ENCODE data around the gene ANO1.

The ANO1 gene

DNA sequence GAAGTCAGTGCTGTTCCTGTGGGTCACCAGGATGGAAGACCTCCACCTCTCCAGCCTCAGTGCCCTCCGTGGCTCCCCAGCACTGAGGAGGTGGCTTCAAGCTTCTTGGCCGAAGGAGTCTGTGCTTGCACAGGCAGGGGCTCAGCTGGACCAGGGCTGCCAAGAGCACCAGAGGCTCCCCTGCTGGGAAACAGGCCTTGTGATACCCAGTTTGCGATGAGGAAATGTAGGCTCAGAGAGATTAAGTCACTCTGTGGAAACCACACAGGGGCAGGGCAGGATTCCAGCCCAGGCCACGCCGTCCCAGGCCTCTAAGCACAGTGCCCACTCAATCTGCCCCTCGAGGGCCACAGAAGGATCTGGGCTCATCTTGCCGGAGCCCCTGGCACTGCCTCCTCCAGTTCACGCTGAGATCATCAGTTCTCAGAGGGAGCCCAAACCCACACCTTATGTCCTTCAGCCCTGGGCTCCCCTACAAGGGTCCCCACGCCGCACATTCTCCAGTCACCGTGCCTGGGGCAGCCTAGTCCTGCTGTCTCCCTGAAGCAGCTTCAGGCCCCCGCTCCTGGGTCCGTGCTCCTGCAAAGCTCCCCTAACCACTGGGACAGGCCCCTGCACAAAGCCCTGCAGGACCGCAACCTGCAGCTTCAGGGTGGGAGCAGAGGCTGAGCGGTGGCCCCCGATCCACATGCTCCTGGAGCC is 21.6 kb downstream of the ANO1 start:
- no peaks in the 10 kb centered on the region for H3K4me1 ChIP-seq (ENCODE audit: insufficient read depth, low read length)
- no peaks in the 10 kb centered on the region for H3K9me3 ChIP-seq (ENCODE audit: low read length)
- H3K36me3 ChIP-seq (ENCODE audit: insufficient read depth, low read length) = no peaks in the 10 kb centered on the region
- H2AFZ ChIP-seq (ENCODE audit: low read depth, low read length) = no peak overlapping the region
- H3K27me3 ChIP-seq (ENCODE audit: insufficient read depth, low read length) = peaks cover 5% of the 10 kb centered on the region
- no peak overlapping the region for H3K4me3 ChIP-seq (ENCODE audit: low read length)

DNA sequence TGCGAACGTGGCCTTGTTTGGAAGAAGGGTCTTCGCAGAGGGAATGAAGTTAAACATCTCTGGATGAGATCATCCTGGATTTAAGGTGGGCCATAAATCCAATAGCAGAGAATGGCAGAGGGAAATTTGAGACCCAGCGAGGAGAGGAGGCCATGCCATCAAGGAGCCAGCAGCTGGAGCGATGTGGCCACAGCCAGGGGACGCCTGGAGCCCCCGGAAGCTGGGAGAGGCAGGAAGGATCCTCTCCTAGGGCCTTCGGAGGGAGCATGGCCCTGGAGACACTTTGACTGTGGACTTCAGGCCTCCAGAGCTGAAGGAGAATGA is 22.1 kb downstream of the ANO1 start:
- Histone ChIP-seq H3K4me1 (ENCODE audit: insufficient read depth, low read length) (no peaks in the 10 kb centered on the region), H3K9me3 (ENCODE audit: low read length) (no peaks in the 10 kb centered on the region), H3K4me3 (ENCODE audit: low read length) (no peak overlapping the region), H3K27me3 (ENCODE audit: insufficient read depth, low read length) (peaks cover 5% of the 10 kb centered on the region), H2AFZ (ENCODE audit: low read depth, low read length) (no peak overlapping the region), H3K36me3 (ENCODE audit: insufficient read depth, low read length) (no peaks in the 10 kb centered on the region)

DNA sequence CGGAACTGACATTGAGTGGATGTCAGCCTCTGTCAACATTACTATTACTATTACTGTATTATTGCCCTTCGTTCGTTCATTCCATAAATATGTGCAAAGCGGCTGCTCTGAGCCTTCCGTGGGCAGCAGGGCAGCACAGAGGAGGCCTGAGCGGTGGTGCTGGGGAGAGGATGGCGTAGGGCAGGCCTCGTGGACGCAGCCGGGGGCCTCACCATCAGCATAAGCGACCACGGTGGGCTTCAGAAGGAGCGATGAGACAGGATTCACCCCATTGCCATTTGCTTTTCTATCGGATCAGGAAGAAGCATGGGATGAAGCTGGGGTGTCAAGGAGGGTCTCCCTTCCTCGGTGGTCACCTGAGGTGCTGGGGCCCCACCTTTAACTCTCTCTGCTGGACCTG is 22.7 kb downstream of the ANO1 start:
- Histone ChIP-seq H3K27me3 (ENCODE audit: insufficient read depth, low read length) (peaks cover 5% of the 10 kb centered on the region), H3K4me3 (ENCODE audit: low read length) (no peak overlapping the region), H3K36me3 (ENCODE audit: insufficient read depth, low read length) (no peaks in the 10 kb centered on the region), H2AFZ (ENCODE audit: low read depth, low read length) (no peak overlapping the region), H3K9me3 (ENCODE audit: low read length) (no peaks in the 10 kb centered on the region), H3K4me1 (ENCODE audit: insufficient read depth, low read length) (no peaks in the 10 kb centered on the region)

DNA sequence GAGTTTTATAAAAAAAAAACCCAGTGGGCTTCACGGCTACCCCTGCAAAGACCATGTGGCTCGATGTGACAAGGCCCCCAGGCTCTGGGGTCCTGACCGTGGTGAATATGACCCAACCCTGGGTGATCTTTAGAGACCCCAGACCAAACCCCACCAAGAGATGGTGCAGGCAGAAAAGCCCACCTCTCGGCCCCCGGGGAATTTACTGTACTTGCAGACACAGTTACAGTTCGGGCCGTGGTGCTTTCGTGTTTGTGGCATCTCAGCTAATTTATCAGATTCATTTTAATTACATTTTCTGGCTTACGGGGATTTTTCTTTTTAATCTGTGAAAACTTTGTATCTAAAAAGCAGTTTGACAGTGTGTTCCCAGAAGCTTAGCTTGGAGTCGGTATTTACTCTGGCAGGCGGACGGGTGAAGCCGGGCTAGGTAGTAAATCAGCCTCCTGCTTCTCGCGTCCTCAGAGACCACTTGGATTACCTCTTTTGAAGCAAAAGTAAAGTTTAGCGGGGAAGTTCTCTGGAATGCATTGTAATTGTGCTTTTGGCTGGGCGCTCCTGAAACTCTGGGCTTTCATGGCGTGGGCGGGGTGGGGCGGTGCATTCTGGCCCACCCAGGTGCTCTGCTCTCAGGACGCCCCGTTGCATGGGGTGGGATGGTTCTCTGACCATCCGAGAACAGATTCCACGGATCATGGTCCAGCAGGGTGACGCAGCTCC is 25.3 kb downstream of the ANO1 start:
- no peak overlapping the region for H2AFZ ChIP-seq (ENCODE audit: low read depth, low read length)
- H3K4me3 ChIP-seq (ENCODE audit: low read length) = no peak overlapping the region
- no peaks in the 10 kb centered on the region for H3K9me3 ChIP-seq (ENCODE audit: low read length)
- no peaks in the 10 kb centered on the region for H3K4me1 ChIP-seq (ENCODE audit: insufficient read depth, low read length)
- H3K27me3 ChIP-seq (ENCODE audit: insufficient read depth, low read length) = peaks cover 1% of the 10 kb centered on the region
- no peaks in the 10 kb centered on the region for H3K36me3 ChIP-seq (ENCODE audit: insufficient read depth, low read length)

DNA sequence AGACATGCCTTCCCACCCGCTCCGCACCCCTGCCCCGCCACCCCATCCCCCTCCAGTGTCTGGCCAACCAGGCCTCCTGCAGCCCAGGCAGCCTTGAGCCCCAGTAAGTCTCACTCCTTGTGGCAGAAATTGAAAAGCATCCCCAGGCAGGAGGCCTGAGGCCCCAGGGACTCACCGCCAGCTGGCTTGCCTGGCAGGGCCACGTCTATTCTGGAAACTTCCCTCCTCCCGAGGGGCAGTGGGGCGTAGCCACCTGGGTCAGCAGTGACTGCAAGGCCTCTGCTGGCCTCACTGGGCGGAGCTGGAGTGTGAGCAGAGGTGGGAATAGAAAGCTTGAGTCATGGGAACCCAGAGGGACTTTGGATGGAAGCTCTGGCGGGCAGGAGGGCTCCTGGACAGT is 26.3 kb downstream of the ANO1 start:
- Histone ChIP-seq H3K36me3 (ENCODE audit: insufficient read depth, low read length) (no peaks in the 10 kb centered on the region), H3K9me3 (ENCODE audit: low read length) (no peaks in the 10 kb centered on the region), H2AFZ (ENCODE audit: low read depth, low read length) (no peak overlapping the region), H3K4me1 (ENCODE audit: insufficient read depth, low read length) (no peaks in the 10 kb centered on the region), H3K4me3 (ENCODE audit: low read length) (no peak overlapping the region), H3K27me3 (ENCODE audit: insufficient read depth, low read length) (no peaks in the 10 kb centered on the region)

DNA sequence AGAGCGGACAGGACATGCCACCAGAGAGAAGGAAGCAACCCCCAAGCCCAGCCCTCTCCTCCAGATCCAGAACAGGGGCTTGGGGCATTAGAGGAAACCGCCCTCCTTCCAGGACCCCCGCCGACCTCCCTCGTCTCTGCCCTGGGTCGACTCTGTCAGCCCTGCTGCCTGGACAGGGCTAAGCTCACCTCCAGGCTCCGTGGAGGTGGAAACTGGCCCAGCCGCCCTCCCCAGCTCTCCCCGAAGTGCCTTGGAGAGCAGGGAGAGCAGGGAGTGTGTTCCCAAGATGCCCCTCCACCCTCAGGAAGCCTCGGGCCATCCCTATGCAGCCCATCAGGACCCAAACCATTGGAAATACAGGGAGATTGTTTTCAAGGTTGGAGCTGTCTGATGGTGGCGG is 26.8 kb downstream of the ANO1 start:
- H3K9me3 ChIP-seq (ENCODE audit: low read length) = no peaks in the 10 kb centered on the region
- H3K4me3 ChIP-seq (ENCODE audit: low read length) = no peak overlapping the region
- H3K27me3 ChIP-seq (ENCODE audit: insufficient read depth, low read length) = no peaks in the 10 kb centered on the region
- H3K4me1 ChIP-seq (ENCODE audit: insufficient read depth, low read length) = no peaks in the 10 kb centered on the region
- no peak overlapping the region for H2AFZ ChIP-seq (ENCODE audit: low read depth, low read length)
- no peaks in the 10 kb centered on the region for H3K36me3 ChIP-seq (ENCODE audit: insufficient read depth, low read length)

DNA sequence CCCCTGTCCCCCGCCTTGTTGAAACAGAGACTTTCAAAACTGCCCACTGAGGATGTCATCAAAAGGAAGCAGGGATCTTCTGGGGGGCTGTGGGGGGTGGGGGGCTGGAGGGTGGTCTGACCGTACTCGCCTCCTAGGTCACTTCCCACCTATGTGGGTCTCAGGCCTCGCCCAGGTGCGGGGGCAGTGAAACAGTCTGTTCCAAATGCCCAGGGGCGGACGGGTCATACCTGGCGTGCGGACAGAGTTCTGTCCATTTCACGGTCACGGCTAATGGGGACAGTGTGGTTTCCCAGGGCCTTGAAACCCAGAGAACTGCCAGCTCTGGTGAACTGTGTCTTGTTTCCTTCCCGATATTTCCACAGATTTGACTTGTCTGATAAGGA is 27.2 kb downstream of the ANO1 start:
- no peak overlapping the region for H2AFZ ChIP-seq (ENCODE audit: low read depth, low read length)
- H3K27me3 ChIP-seq (ENCODE audit: insufficient read depth, low read length) = no peaks in the 10 kb centered on the region
- H3K4me3 ChIP-seq (ENCODE audit: low read length) = no peak overlapping the region
- no peaks in the 10 kb centered on the region for H3K36me3 ChIP-seq (ENCODE audit: insufficient read depth, low read length)
- no peaks in the 10 kb centered on the region for H3K9me3 ChIP-seq (ENCODE audit: low read length)
- no peaks in the 10 kb centered on the region for H3K4me1 ChIP-seq (ENCODE audit: insufficient read depth, low read length)

DNA sequence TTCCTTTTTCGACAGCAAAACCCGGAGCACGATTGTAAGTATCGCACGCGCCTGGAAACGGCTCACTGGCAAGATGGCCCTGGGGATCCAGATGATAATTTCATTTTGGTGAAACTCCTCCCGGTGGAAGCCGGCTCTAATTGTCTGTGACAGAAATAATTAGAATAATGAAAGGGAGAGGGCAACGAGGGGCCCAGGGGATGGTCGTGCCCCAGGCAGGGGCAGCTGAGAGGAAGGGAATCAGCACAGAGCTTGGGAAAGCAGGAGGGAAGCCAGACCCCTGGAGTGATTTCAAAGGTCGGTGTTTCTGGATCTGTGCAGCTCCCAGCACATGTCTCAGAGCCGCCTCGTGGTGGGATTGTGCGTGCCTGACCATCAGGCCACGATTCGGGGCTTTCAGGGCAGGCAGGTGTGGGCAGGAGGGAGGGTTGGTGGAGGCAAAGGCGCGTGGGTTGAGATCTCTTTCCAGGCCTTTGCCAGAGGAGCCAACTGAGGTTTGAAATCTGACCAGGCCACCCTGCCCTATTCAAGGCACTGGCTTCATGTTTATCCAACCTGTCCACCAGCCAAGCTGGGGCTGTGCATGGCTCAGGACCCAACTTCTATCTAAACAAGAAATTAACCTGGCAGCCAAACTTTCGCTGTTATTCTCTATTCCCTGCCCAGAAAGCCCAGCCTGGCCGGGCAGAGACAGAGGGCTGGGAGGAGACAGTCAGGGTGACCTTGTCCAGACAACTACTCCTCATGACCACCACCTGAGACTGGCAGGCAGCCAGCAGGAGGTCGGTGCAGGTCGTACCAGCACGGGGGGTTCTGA is 27.8 kb downstream of the ANO1 start:
- Histone ChIP-seq H3K4me3 (ENCODE audit: low read length) (no peak overlapping the region), H3K36me3 (ENCODE audit: insufficient read depth, low read length) (no peaks in the 10 kb centered on the region), H3K4me1 (ENCODE audit: insufficient read depth, low read length) (no peaks in the 10 kb centered on the region), H3K9me3 (ENCODE audit: low read length) (no peaks in the 10 kb centered on the region), H2AFZ (ENCODE audit: low read depth, low read length) (no peak overlapping the region), H3K27me3 (ENCODE audit: insufficient read depth, low read length) (no peaks in the 10 kb centered on the region)

DNA sequence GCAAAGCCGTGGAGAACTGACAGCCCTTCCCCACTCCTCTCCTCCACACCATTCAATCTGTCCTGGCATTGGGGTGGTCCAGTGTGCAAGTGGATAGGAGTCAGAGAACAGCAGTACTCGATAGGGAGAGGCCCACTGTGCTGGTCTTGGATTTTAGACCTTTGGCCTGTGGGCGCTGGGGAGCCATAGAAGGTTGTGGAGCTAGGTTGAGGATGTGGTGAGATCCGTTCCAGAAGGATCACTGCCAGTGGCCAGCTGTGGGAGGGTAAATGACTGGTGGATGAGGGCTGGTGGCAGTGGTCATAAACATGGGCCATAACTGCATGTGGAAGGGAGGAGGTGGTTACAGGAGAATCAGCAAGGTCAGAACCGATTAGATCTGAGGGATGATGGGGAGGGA is 28.6 kb downstream of the ANO1 start:
- Histone ChIP-seq H2AFZ (ENCODE audit: low read depth, low read length) (no peak overlapping the region), H3K27me3 (ENCODE audit: insufficient read depth, low read length) (no peaks in the 10 kb centered on the region), H3K36me3 (ENCODE audit: insufficient read depth, low read length) (no peaks in the 10 kb centered on the region), H3K4me1 (ENCODE audit: insufficient read depth, low read length) (no peaks in the 10 kb centered on the region), H3K4me3 (ENCODE audit: low read length) (no peak overlapping the region), H3K9me3 (ENCODE audit: low read length) (no peaks in the 10 kb centered on the region)

DNA sequence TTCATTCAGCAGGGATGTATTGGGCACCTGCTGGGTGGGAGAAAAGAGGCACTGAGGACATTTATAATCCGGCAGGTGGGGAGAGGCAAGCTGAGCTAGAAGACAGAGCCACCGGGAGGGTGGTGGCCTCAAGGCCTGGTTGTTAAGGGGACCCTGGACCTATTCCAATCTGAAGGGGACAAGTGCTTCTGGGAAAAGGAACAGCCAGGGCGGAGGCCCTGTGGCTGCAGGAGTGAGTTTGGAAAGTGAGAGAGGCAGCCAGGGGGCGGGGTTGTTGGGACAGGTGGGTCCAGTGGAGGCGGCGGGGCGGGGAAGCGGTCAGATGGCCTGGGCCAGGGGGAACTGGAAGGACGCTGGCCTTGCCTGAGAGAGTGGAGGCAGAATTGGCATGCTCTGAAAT is 29.1 kb downstream of the ANO1 start:
- H3K4me3 ChIP-seq (ENCODE audit: low read length) = no peak overlapping the region
- H3K4me1 ChIP-seq (ENCODE audit: insufficient read depth, low read length) = no peaks in the 10 kb centered on the region
- H3K36me3 ChIP-seq (ENCODE audit: insufficient read depth, low read length) = no peaks in the 10 kb centered on the region
- no peak overlapping the region for H2AFZ ChIP-seq (ENCODE audit: low read depth, low read length)
- no peaks in the 10 kb centered on the region for H3K27me3 ChIP-seq (ENCODE audit: insufficient read depth, low read length)
- H3K9me3 ChIP-seq (ENCODE audit: low read length) = no peaks in the 10 kb centered on the region

DNA sequence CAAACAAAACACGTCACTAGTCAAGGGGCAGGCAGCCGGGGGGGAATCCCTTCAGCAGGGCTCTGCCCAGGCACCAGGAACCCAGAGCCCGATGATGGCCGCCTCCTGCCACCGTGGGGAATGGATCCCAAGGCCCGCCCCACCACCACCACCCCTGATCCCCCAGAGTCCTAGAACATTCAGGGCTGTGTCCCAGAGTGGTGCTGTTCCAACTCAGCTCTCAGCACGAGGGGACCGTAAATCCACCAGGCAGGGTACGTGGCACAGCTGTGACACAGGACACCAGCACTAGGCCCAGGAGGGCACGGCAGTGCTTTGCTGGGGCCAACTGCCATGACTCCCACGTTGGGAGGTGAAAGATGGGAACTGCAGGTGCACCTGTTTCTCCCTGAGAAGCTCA is 29.6 kb downstream of the ANO1 start:
- Histone ChIP-seq H3K4me1 (ENCODE audit: insufficient read depth, low read length) (no peaks in the 10 kb centered on the region), H3K36me3 (ENCODE audit: insufficient read depth, low read length) (no peaks in the 10 kb centered on the region), H3K27me3 (ENCODE audit: insufficient read depth, low read length) (no peaks in the 10 kb centered on the region), H3K9me3 (ENCODE audit: low read length) (no peaks in the 10 kb centered on the region), H2AFZ (ENCODE audit: low read depth, low read length) (no peak overlapping the region), H3K4me3 (ENCODE audit: low read length) (no peak overlapping the region)

DNA sequence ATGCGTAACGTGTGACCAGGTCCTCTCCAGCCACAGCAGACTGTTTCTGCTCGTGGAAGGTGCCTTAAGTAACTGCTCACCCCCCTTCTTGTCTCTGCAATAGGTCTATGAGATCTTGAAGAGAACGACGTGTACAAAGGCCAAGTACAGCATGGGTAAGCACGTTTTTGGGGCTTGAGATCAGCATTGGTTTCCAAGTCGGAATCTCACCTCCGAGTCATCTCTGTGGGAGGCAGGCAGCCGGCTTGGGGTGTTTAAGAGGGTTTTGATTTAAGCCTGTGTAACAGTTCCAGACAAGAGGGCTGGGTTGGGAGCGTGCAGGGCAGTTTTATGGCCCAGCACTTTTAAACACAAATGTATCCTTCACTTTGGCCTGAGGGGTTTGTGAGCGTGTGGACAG is 30.1 kb downstream of the ANO1 start:
- Histone ChIP-seq H3K4me3 (ENCODE audit: low read length) (no peak overlapping the region), H3K36me3 (ENCODE audit: insufficient read depth, low read length) (no peaks in the 10 kb centered on the region), H2AFZ (ENCODE audit: low read depth, low read length) (no peak overlapping the region), H3K27me3 (ENCODE audit: insufficient read depth, low read length) (no peaks in the 10 kb centered on the region), H3K4me1 (ENCODE audit: insufficient read depth, low read length) (no peaks in the 10 kb centered on the region), H3K9me3 (ENCODE audit: low read length) (no peaks in the 10 kb centered on the region)

DNA sequence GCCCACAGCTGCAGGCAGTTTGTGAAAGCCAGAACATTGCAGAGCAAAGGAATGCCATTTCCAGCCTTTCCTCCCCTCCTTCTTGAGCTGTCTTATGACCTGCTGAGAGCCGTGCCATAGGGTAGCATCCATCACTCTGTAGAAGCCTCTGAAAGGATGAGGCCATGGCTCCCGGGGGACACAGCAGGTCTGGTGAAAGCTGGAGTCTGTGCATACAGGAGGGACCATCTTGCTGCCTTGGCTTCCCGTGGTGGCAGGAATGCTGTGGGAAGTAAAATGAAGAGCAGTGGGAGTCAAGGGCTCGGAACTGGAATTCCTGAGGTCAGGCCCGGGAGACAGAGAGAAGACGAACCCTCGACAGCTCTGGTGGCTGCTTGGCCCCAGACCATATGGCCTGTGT is 30.9 kb downstream of the ANO1 start:
- Histone ChIP-seq H3K4me1 (ENCODE audit: insufficient read depth, low read length) (no peaks in the 10 kb centered on the region), H2AFZ (ENCODE audit: low read depth, low read length) (no peak overlapping the region), H3K36me3 (ENCODE audit: insufficient read depth, low read length) (no peaks in the 10 kb centered on the region), H3K4me3 (ENCODE audit: low read length) (no peak overlapping the region), H3K27me3 (ENCODE audit: insufficient read depth, low read length) (no peaks in the 10 kb centered on the region), H3K9me3 (ENCODE audit: low read length) (no peaks in the 10 kb centered on the region)
